ENCODE data around the gene RANBP17.

The RANBP17 gene

GRCh38 chr5:170875811-170876210 is 14.0 kb downstream of the RANBP17 start:
- TF ChIP-seq, protein P1, sequence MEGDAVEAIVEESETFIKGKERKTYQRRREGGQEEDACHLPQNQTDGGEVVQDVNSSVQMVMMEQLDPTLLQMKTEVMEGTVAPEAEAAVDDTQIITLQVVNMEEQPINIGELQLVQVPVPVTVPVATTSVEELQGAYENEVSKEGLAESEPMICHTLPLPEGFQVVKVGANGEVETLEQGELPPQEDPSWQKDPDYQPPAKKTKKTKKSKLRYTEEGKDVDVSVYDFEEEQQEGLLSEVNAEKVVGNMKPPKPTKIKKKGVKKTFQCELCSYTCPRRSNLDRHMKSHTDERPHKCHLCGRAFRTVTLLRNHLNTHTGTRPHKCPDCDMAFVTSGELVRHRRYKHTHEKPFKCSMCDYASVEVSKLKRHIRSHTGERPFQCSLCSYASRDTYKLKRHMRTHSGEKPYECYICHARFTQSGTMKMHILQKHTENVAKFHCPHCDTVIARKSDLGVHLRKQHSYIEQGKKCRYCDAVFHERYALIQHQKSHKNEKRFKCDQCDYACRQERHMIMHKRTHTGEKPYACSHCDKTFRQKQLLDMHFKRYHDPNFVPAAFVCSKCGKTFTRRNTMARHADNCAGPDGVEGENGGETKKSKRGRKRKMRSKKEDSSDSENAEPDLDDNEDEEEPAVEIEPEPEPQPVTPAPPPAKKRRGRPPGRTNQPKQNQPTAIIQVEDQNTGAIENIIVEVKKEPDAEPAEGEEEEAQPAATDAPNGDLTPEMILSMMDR (IDR thresholded peaks at IDR 0.05; ENCODE audit: low read depth, low read length) = no peak
- DNase-seq (ENCODE audit: low read depth in 2 of 2) = no peak
- no peak overlapping the region for H3K4me3 ChIP-seq (replicated peaks in 1 of 2; ENCODE audit: low read depth in 2 of 2, low read length in 2 of 2)

DNA sequence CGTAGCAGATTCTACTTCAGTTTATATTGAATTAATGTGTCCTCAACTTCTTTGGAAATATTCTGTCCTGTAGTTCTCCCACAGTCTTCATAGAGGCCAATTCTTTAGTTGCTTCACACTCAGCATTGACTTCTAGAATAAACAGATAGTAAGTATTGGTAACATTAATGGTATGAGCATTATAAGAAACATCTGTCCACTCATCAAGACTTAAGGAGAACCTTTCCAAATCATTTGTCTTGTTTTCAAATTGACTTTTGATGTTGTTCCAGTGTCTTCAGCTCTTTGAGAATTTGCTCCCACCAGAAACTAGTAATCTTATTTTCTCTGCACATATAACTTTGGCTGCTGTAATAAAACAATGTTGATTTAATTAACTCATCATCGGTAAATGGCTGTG is 18.3 kb downstream of the RANBP17 start:
- no peak for DNase-seq (ENCODE audit: low read depth in 2 of 2)
- TF ChIP-seq, protein P1 (IDR thresholded peaks at IDR 0.05; ENCODE audit: low read depth, low read length) = no peak
- no peak overlapping the region for H3K4me3 ChIP-seq (replicated peaks in 1 of 2; ENCODE audit: low read depth in 2 of 2, low read length in 2 of 2)

DNA sequence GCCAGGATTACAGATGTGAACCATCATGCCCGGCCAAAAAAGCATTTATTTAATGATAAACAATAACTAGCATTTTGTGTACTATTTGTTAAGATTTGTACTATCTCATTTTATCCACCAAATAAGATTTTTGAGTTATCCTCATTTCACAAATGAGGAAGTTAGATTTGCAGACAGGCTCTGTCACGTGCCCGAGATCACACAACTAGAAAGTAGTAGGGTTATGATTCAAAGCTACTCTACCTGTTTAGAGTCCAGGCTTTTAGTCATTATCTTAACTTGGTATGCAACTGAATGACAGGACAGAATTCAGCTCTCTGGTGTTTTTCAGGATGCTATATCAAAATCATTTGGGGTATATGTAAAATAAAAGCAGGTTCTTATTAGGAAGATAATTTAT is 20.5 kb downstream of the RANBP17 start:
- DNase-seq (ENCODE audit: low read depth in 2 of 2) = no peak
- no peak overlapping the region for H3K4me3 ChIP-seq (replicated peaks in 1 of 2; ENCODE audit: low read depth in 2 of 2, low read length in 2 of 2)
- TF ChIP-seq, protein P1 (IDR thresholded peaks at IDR 0.05; ENCODE audit: low read depth, low read length) = no peak

DNA sequence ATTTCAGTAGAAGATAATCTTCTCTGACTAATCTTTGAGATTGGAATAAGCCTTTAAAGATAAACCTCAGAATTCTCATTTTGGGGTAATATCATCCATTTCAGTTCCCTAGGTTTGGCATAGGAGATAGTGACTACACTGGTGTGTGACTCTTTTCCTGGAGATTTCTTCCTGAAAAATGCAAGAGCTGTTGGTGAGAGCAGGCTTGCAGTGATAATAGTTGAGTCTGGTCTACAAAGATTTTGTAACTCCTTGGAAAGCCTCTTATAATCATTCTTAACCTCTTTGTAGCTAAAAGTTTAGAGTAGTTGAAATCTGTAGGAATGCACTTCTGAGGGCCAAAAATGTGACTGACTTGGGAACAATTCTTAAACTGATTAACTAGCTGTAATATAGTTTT is 23.4 kb downstream of the RANBP17 start:
- no peak overlapping the region for H3K4me3 ChIP-seq (replicated peaks in 1 of 2; ENCODE audit: low read depth in 2 of 2, low read length in 2 of 2)
- DNase-seq (ENCODE audit: low read depth in 2 of 2) = peak in 1 of 2 donors; percentile 49
- TF ChIP-seq, protein P1 (IDR thresholded peaks at IDR 0.05; ENCODE audit: low read depth, low read length) = no peak

DNA sequence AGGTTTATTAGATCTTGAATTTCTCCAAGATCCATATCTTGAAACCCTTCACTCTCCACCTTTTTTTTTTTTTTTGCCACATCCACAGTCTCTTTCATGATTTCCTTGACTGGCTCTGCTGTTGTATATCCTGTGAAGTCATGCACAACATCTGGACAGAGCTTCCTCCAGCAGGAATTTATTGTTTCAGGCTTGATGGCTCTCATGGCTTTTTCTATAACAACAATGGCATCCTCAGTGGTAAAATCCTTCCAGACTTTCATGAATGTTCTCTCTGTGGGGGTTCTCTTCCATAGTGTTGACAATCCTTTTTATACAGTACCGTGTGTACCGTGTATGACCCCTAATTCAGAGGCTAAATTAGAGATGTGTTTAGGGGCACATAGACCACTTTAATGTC is 24.0 kb downstream of the RANBP17 start:
- H3K4me3 ChIP-seq (replicated peaks in 1 of 2; ENCODE audit: low read depth in 2 of 2, low read length in 2 of 2) = no peak overlapping the region
- DNase-seq (ENCODE audit: low read depth in 2 of 2) = peak in 1 of 2 donors; percentile 26
- TF ChIP-seq, protein P1 (IDR thresholded peaks at IDR 0.05; ENCODE audit: low read depth, low read length) = no peak

GRCh38 chr5:170886210-170886894 is 24.5 kb downstream of the RANBP17 start:
- TF ChIP-seq, protein P1 (IDR thresholded peaks at IDR 0.05; ENCODE audit: low read depth, low read length) = no peak
- DNase-seq (ENCODE audit: low read depth in 2 of 2) = no peak
- no peak overlapping the region for H3K4me3 ChIP-seq (replicated peaks in 1 of 2; ENCODE audit: low read depth in 2 of 2, low read length in 2 of 2)

DNA sequence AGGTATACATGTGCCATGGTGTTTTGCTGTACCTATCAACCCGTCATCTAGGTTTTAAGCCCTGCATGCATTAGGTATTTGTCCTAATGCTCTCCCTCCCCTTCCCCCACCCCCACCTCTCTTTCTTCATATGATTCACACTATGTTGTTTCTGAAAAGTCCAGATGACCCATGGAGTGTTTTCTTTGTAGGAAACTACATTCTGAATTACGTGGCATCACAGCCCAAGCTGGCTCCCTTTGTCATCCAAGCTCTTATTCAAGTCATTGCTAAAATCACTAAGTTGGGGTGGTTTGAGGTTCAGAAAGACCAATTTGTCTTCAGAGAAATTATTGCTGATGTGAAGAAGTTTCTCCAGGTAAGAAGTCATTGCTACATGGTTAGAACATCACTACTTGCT is 30.4 kb downstream of the RANBP17 start:
- H3K4me3 ChIP-seq (replicated peaks in 1 of 2; ENCODE audit: low read depth in 2 of 2, low read length in 2 of 2) = no peak overlapping the region
- DNase-seq (ENCODE audit: low read depth in 2 of 2) = peak; percentile 25 to 94
- TF ChIP-seq, protein P1 (IDR thresholded peaks at IDR 0.05; ENCODE audit: low read depth, low read length) = no peak

All from cardiac fibroblast (primary cell).